ENCODE data around the gene LSG1.

LSG1 gene

DNA sequence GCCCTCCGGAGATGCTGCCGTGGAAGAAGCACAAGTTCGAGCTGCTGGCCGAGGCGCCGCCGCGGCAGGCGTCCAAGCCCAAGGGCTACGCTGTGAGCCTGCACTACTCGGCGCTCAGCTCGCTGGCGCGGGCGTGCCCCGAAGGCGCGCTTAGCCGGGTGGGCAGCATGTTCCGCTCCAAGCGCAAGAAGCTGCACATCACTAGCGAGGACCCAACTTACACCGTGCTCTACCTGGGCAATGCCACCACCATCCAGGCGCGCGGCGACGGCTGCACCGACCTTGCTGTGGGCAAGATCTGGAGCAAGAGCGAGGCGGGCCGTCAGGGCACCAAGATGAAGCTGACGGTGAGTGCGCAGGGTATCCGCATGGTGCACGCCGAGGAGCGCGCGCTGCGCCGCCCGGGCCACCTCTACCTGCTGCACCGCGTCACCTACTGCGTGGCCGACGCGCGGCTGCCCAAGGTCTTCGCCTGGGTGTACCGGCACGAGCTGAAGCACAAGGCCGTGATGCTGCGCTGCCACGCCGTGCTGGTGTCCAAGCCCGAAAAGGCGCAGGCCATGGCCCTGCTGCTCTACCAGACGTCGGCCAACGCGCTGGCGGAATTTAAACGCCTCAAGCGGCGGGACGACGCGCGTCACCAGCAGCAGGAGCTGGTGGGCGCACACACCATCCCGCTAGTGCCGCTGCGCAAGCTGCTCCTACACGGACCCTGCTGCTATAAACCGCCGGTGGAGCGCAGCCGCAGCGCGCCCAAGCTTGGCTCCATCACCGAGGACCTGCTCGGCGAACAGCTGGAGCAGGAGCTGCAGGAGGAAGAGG lies 15.0 kb upstream of the LSG1 start:
- Histone ChIP-seq H3K4me3 (ENCODE audit: low read depth in 1 of 2, low read length in 1 of 2) (peak overlapping the region; percentile 79 to 81), H3K4me1 (ENCODE audit: control insufficient read depth in 1 of 2, insufficient read depth in 1 of 2, low read depth in 1 of 2, low read length in 1 of 2) (peaks cover 42 to 49% of the 10 kb centered on the region in 2 experiments), H3K27me3 (peaks cover 7% of the 10 kb centered on the region), H3K27ac (peak overlapping the region; percentile 81), H3K36me3 (no peaks in the 10 kb centered on the region), H3K9me3 (no peaks in the 10 kb centered on the region)
- TF ChIP-seq, protein P1, sequence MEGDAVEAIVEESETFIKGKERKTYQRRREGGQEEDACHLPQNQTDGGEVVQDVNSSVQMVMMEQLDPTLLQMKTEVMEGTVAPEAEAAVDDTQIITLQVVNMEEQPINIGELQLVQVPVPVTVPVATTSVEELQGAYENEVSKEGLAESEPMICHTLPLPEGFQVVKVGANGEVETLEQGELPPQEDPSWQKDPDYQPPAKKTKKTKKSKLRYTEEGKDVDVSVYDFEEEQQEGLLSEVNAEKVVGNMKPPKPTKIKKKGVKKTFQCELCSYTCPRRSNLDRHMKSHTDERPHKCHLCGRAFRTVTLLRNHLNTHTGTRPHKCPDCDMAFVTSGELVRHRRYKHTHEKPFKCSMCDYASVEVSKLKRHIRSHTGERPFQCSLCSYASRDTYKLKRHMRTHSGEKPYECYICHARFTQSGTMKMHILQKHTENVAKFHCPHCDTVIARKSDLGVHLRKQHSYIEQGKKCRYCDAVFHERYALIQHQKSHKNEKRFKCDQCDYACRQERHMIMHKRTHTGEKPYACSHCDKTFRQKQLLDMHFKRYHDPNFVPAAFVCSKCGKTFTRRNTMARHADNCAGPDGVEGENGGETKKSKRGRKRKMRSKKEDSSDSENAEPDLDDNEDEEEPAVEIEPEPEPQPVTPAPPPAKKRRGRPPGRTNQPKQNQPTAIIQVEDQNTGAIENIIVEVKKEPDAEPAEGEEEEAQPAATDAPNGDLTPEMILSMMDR (IDR thresholded peaks at IDR 0.05) = no peak

DNA sequence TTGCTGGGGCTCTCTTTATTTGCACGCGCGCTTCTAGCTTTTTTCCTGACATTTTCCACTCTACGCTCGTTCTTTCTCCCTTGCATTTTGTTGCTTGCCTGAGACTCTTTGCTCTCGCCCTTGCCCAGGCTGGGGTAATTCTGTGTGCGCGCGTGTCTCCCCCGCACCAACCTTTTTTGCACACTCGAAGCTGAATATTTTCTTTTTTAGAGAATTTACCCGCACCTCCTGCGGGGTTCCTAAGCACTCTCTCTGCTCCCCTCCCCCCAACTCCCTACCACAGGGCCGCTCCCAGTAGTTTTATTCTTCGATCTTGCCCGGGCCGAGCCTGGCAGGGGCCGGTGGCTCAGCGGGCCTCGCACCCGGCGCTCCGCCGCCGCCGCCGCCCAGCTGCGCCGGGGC lies 14.4 kb upstream of the LSG1 start:
- Histone ChIP-seq H3K9me3 (no peaks in the 10 kb centered on the region), H3K27ac (peak overlapping the region; percentile 81), H3K36me3 (no peaks in the 10 kb centered on the region), H3K27me3 (peaks cover 7% of the 10 kb centered on the region), H3K4me3 (ENCODE audit: low read depth in 1 of 2, low read length in 1 of 2) (peak overlapping the region; percentile 79 to 81), H3K4me1 (ENCODE audit: control insufficient read depth in 1 of 2, insufficient read depth in 1 of 2, low read depth in 1 of 2, low read length in 1 of 2) (peaks cover 42 to 50% of the 10 kb centered on the region in 2 experiments)
- TF ChIP-seq, protein P1 (IDR thresholded peaks at IDR 0.05) = no peak

GRCh38 chr3:194685718-194686413 lies 13.9 kb upstream of the LSG1 start, which contains the start of gene FAM43A:
FAM43A (plus strand) TSS chr3:194685883; CDS start chr3:194686827, 944 bp downstream.
- Histone ChIP-seq H3K9me3 (no peaks in the 10 kb centered on the region), H3K36me3 (no peaks in the 10 kb centered on the region), H3K27ac (peak within 1 kb of the TSS; percentile 81), H3K27me3 (peaks cover 7% of the 10 kb centered on the region), H3K4me1 (ENCODE audit: control insufficient read depth in 1 of 2, insufficient read depth in 1 of 2, low read depth in 1 of 2, low read length in 1 of 2) (peaks cover 42 to 50% of the 10 kb centered on the region in 2 experiments), H3K4me3 (ENCODE audit: low read depth in 1 of 2, low read length in 1 of 2) (peak within 1 kb of the TSS; percentile 79 to 81)
- TF ChIP-seq, protein P1 (IDR thresholded peaks at IDR 0.05) = no peak

GRCh38 chr3:194685065-194685717 lies 13.2 kb upstream of the LSG1 start:
- H3K36me3 ChIP-seq = no peaks in the 10 kb centered on the region
- no peaks in the 10 kb centered on the region for H3K9me3 ChIP-seq
- peaks cover 42 to 50% of the 10 kb centered on the region in 2 experiments for H3K4me1 ChIP-seq (ENCODE audit: control insufficient read depth in 1 of 2, insufficient read depth in 1 of 2, low read depth in 1 of 2, low read length in 1 of 2)
- H3K27me3 ChIP-seq = peaks cover 7% of the 10 kb centered on the region
- TF ChIP-seq, protein P1 (IDR thresholded peaks at IDR 0.05) = no peak
- H3K27ac ChIP-seq = peak overlapping the region; percentile 81
- peak overlapping the region; percentile 79 to 81 for H3K4me3 ChIP-seq (ENCODE audit: low read depth in 1 of 2, low read length in 1 of 2)

GRCh38 chr3:194683380-194683779 lies 11.4 kb upstream of the LSG1 start:
- H3K36me3 ChIP-seq = no peaks in the 10 kb centered on the region
- no peak overlapping the region for H3K4me3 ChIP-seq (ENCODE audit: low read depth in 1 of 2, low read length in 1 of 2)
- H3K9me3 ChIP-seq = no peaks in the 10 kb centered on the region
- H3K27ac ChIP-seq = no peak overlapping the region
- peaks cover 7% of the 10 kb centered on the region for H3K27me3 ChIP-seq
- TF ChIP-seq, protein P1 (IDR thresholded peaks at IDR 0.05) = no peak
- H3K4me1 ChIP-seq (ENCODE audit: control insufficient read depth in 1 of 2, insufficient read depth in 1 of 2, low read depth in 1 of 2, low read length in 1 of 2) = peaks cover 32 to 41% of the 10 kb centered on the region in 2 experiments

Data from neutrophil (primary cell).